WTC11 (cell line): ENCODE measurements around the gene TBC1D22B. TPM values are rescaled to one million over a fixed set of nuclear protein-coding genes. Genes with fewer than 3 reads are reported as not detected.
A peak's percentile ranks its signal among the peaks of the same experiment; 100 is the strongest.

Experiments
- ATAC-seq: fragments of 200-7000 bp; cut with Tn5 transposase; 2 replicates; pipeline ENCODE4 v1.10.0; 2021; ENCODE audit warnings: mild to moderate bottlenecking, moderate library complexity
- CTCF ChIA-PET: fragments of 300-600 bp; sonication (Branson Sonifier 250); formaldehyde crosslinking; loops from one replicate; lab custom pipeline; 2021; ENCODE audit warnings: antibody characterized with exemption; lab: Charles Lee
- POLR2A ChIA-PET: fragments of 350-600 bp; sonication (Branson Sonifier 250); formaldehyde crosslinking; loops from one replicate; lab custom pipeline; 2021; ENCODE audit warnings: antibody characterized with exemption; lab: Charles Lee
- DNase-seq: peaks from one replicate; pipeline ENCODE4 v3.0.0; 2021; ENCODE audit warnings: low spot score
- H3K27ac Mint-ChIP-seq: 2 replicates; pipeline ENCODE4 v1.8.0; 2021; ENCODE audit warnings: mixed read lengths
- H3K27me3 Mint-ChIP-seq: 2 replicates; pipeline ENCODE4 v1.8.0; 2021; ENCODE audit warnings: low read depth, mild to moderate bottlenecking, moderate library complexity, mixed read lengths
- H3K36me3 Mint-ChIP-seq: 2 replicates; pipeline ENCODE4 v1.8.0; 2021; ENCODE audit warnings: mixed read lengths
- H3K4me1 Mint-ChIP-seq: 2 replicates; pipeline ENCODE4 v1.8.0; 2022; ENCODE audit warnings: mixed read lengths
- H3K4me3 Mint-ChIP-seq: 2 replicates; pipeline ENCODE4 v1.8.0; 2021; ENCODE audit warnings: mild to moderate bottlenecking, moderate library complexity, mixed read lengths
- H3K9me3 Mint-ChIP-seq: 2 replicates; pipeline ENCODE4 v1.8.0; 2021; ENCODE audit warnings: mixed read lengths
- AFF4 ChIP-seq: sonication (generic); formaldehyde crosslinking; IDR thresholded peaks from 2 replicates; pipeline ENCODE4 v1.8.1; 2023; ENCODE audit warnings: mild to moderate bottlenecking, missing genetic modification reagents, borderline replicate concordance
- EMX1 ChIP-seq: fragments of 250-450 bp; sonication (Bioruptor Pico); IDR thresholded peaks from 2 replicates; pipeline ENCODE4 v1.8.0; 2021; ENCODE audit warnings: mild to moderate bottlenecking
- ESRRA ChIP-seq: sonication (generic); formaldehyde crosslinking; IDR thresholded peaks from 2 replicates; pipeline ENCODE4 v1.8.1; 2022; ENCODE audit warnings: mild to moderate bottlenecking, missing genetic modification reagents, borderline replicate concordance
- FOXK1 ChIP-seq: sonication (generic); formaldehyde crosslinking; IDR thresholded peaks from 2 replicates; pipeline ENCODE4 v1.8.0; 2022; ENCODE audit warnings: mild to moderate bottlenecking, moderate library complexity, missing genetic modification reagents
- FOXP1 ChIP-seq: sonication (generic); formaldehyde crosslinking; IDR thresholded peaks from 2 replicates; pipeline ENCODE4 v1.8.0; 2022; ENCODE audit warnings: missing genetic modification reagents, mild to moderate bottlenecking, moderate library complexity, borderline replicate concordance
- IRF2 ChIP-seq: sonication (generic); formaldehyde crosslinking; IDR thresholded peaks from 2 replicates; pipeline ENCODE4 v1.8.0; 2022; ENCODE audit warnings: low read depth, missing genetic modification reagents, borderline replicate concordance
- KAT7 ChIP-seq: sonication (generic); formaldehyde crosslinking; IDR thresholded peaks from 2 replicates; pipeline ENCODE4 v1.8.1; 2023; ENCODE audit warnings: missing genetic modification reagents, mild to moderate bottlenecking, borderline replicate concordance
- NFE2L1 ChIP-seq: sonication (generic); formaldehyde crosslinking; IDR thresholded peaks from 2 replicates; pipeline ENCODE4 v1.8.1; 2023; ENCODE audit warnings: missing genetic modification reagents
- NR2C2 ChIP-seq: sonication (generic); formaldehyde crosslinking; IDR thresholded peaks from 2 replicates; pipeline ENCODE4 v1.8.0; 2022; ENCODE audit warnings: mild to moderate bottlenecking, missing genetic modification reagents
- OVOL2 ChIP-seq: fragments of 250-450 bp; sonication (Bioruptor Pico); IDR thresholded peaks from 2 replicates; pipeline ENCODE4 v1.9.0; 2021; ENCODE audit warnings: mild to moderate bottlenecking, borderline replicate concordance
- TP53 ChIP-seq: sonication (generic); formaldehyde crosslinking; IDR thresholded peaks from 2 replicates; pipeline ENCODE4 v1.8.1; 2023; ENCODE audit warnings: mild to moderate bottlenecking, missing genetic modification reagents
- ZNF121 ChIP-seq: sonication (generic); formaldehyde crosslinking; IDR thresholded peaks from 2 replicates; pipeline ENCODE4 v1.8.0; 2023; ENCODE audit warnings: missing genetic modification reagents
- ZNF219 ChIP-seq: sonication (generic); formaldehyde crosslinking; IDR thresholded peaks from 2 replicates; pipeline ENCODE4 v1.8.0; 2023; ENCODE audit warnings: missing genetic modification reagents, mild to moderate bottlenecking, borderline replicate concordance
- total RNA-seq: library from RNA; stranded (reverse); gene quantifications from 3 replicates; pipeline ENCODE4 v1.2.3, GENCODE V29; 2021
- TF ChIP-seq, protein P1 (sequence below): fragments of 200-600 bp; IDR thresholded peaks from 2 replicates; pipeline ENCODE4 v1.8.0; 2022; ENCODE audit warnings: antibody characterized with exemption
- TF ChIP-seq, protein P2 (sequence below): sonication (generic); formaldehyde crosslinking; IDR thresholded peaks from 2 replicates; pipeline ENCODE4 v1.8.1; 2022; ENCODE audit warnings: missing genetic modification reagents, borderline replicate concordance
- TF ChIP-seq, protein P3 (sequence below): sonication (generic); formaldehyde crosslinking; IDR thresholded peaks from 2 replicates; pipeline ENCODE4 v1.8.1; 2023; ENCODE audit warnings: mild to moderate bottlenecking, moderate library complexity, missing genetic modification reagents

TBC1D22B gene
- total RNA-seq, 1 experiment from 2014 or later, result 16.4 TPM

DNA sequence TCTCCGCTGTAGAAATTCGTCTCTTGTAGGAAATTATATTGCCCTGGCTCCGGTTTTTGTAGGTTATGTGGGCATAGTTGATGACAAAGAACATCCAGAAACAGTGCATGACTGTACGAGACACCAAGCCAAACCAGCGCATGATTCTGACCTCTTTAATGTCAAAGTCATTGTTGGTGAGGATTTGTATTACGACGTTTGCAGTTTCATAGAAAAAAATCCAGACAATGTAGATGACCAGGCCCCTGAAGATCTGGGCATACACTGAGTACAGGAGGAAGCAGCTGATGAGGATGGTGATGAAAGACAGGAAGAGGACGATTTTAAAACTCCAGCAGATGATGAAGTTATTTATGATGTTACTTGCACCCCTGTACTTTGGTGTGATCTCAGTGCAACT is 39.1 kb upstream of the TBC1D22B start:
- no peaks in the 10 kb centered on the region for H3K27me3 Mint-ChIP-seq
- peaks cover 10% of the 10 kb centered on the region for H3K4me1 Mint-ChIP-seq
- no peak for TF ChIP-seq FOXP1 (CRISPR knock-in tag)
- TF ChIP-seq NFE2L1, result no peak
- TF ChIP-seq AFF4 (CRISPR knock-in tag), result no peak
- TF ChIP-seq ZNF219, result no peak
- TF ChIP-seq EMX1, result no peak
- TF ChIP-seq, protein P1, sequence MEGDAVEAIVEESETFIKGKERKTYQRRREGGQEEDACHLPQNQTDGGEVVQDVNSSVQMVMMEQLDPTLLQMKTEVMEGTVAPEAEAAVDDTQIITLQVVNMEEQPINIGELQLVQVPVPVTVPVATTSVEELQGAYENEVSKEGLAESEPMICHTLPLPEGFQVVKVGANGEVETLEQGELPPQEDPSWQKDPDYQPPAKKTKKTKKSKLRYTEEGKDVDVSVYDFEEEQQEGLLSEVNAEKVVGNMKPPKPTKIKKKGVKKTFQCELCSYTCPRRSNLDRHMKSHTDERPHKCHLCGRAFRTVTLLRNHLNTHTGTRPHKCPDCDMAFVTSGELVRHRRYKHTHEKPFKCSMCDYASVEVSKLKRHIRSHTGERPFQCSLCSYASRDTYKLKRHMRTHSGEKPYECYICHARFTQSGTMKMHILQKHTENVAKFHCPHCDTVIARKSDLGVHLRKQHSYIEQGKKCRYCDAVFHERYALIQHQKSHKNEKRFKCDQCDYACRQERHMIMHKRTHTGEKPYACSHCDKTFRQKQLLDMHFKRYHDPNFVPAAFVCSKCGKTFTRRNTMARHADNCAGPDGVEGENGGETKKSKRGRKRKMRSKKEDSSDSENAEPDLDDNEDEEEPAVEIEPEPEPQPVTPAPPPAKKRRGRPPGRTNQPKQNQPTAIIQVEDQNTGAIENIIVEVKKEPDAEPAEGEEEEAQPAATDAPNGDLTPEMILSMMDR, result no peak
- ATAC-seq (no peak), DNase-seq (no peak)
- H3K27ac Mint-ChIP-seq, result no peak overlapping the region
- H3K9me3 Mint-ChIP-seq, result no peaks in the 10 kb centered on the region
- no peaks in the 10 kb centered on the region for H3K36me3 Mint-ChIP-seq
- ChIA-PET CTCF (no interaction called here), POLR2A (no interaction called here)
- H3K4me3 Mint-ChIP-seq, result no peak overlapping the region

DNA sequence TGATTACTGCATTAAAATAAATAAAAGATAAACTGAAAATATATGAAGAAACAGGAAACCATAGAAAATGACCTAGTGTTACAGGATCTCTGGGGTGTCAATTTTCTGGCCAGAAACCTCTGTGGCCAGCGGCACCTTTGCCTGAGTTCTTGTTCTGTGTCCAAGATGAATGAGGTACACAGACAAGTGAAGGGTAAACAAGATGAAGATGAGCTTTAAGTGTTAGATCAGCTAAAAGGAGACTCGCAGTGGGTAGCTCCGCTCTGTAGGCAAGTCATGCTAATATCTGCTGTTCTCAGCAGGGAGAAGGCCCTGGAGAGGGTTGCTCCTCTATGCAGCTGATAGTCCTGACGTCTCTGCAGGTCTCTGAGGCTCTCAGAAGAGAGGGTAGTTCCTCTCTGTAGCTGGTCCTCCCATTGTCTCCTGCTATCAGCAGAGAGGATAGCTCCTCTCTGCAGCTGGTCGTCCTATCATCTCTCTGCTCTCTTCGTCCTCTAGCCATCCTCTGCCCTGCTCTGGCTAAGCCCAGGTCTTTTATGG is 35.9 kb upstream of the TBC1D22B start:
- ChIA-PET CTCF (interaction anchor here (0.8 to 4.4 kb wide), 8 partner anchors 11 to 336 kb away, joined by 3 to 24 read pairs (median 6); no protein-coding TSS in a partner anchor), POLR2A (interaction anchor here (0.5 to 2.1 kb wide), 6 partner anchors 8 to 620 kb away, joined by 3 to 10 read pairs (median 3); partner anchors contain the start of genes MTCH1, TBC1D22B and TMEM217)
- H3K4me3 Mint-ChIP-seq, result peak overlapping the region; percentile 86
- peaks cover 13% of the 10 kb centered on the region for H3K4me1 Mint-ChIP-seq
- no peak for DNase-seq
- TF ChIP-seq FOXK1 (CRISPR knock-in tag) (0 out of 2 replicates have a peak, but pooled peaks have one; percentile 10), KAT7 (CRISPR knock-in tag) (peak; percentile 50; the same call in 1 of the 2 replicates), NR2C2 (no peak), IRF2 (no peak)
- ATAC-seq, result peak; percentile 4
- peak overlapping the region; percentile 91 for H3K27ac Mint-ChIP-seq
- no peaks in the 10 kb centered on the region for H3K9me3 Mint-ChIP-seq
- H3K27me3 Mint-ChIP-seq, result no peaks in the 10 kb centered on the region
- H3K36me3 Mint-ChIP-seq, result no peaks in the 10 kb centered on the region

DNA sequence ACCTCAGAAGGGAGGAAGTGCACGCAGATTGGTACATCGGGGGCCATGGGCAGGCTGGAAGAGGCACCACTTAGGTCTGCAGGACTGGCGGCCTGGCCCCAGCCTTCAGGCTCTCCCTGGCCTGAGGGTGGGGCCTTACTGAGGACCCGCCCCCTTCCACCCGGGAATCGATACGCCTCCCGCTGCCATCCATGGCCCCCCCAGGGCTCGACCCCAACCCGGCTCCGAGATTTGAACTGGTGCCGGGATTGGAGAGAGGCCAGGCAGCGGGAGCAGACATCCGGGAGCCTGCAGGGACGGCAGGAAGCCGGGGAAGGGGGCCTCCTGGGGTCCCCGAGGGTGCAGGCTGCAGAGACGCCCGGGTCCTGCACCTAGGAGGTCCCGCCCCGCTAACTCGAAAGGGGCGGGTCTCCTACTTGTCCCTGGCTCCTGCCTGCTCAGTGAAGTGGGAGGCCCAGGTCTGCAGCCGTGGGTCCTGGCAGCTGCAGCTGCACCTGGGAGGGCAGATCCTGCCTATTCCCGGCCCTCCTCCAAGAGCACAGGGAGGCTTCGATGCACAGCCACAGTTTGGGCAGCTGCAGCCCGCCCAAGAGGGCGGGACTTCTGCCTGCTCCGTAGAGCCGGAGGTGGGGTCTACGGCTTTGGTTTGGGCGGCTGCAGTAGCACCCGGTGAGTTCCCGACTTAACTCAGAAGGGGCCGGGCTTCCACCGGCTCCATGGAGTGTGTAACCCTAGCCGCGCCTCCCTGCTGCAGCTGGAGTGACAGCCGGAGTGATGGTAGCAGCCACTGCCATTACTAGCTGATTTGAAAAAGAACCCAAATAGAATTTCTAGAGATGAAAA is 35.2 kb upstream of the TBC1D22B start:
- Mint-ChIP-seq H3K27ac (peak overlapping the region; percentile 91), H3K9me3 (no peaks in the 10 kb centered on the region), H3K4me1 (peaks cover 13% of the 10 kb centered on the region), H3K36me3 (no peaks in the 10 kb centered on the region), H3K4me3 (peak overlapping the region; percentile 86), H3K27me3 (no peaks in the 10 kb centered on the region)
- ChIA-PET POLR2A (interaction anchor here (0.6 to 2.1 kb wide), 8 partner anchors 9 to 827 kb away, joined by 3 to 10 read pairs (median 4); partner anchors contain the start of genes MTCH1, TBC1D22B and TMEM217), CTCF (interaction anchor here (0.8 to 4.4 kb wide), 9 partner anchors 12 to 337 kb away, joined by 3 to 24 read pairs (median 5); no protein-coding TSS in a partner anchor)
- peak; percentile 94 for DNase-seq
- peak; percentile 96 for ATAC-seq
- peak; percentile 97 for TF ChIP-seq ZNF121 (CRISPR knock-in tag)
- TF ChIP-seq AFF4 (CRISPR knock-in tag), result 0 out of 2 replicates have a peak, but pooled peaks have one; percentile 17
- no peak for TF ChIP-seq ZNF219
- TF ChIP-seq NR2C2, result no peak
- TF ChIP-seq TP53 (CRISPR knock-in tag), result no peak
- no peak for TF ChIP-seq OVOL2 (CRISPR knock-in tag)
- TF ChIP-seq, protein P2, sequence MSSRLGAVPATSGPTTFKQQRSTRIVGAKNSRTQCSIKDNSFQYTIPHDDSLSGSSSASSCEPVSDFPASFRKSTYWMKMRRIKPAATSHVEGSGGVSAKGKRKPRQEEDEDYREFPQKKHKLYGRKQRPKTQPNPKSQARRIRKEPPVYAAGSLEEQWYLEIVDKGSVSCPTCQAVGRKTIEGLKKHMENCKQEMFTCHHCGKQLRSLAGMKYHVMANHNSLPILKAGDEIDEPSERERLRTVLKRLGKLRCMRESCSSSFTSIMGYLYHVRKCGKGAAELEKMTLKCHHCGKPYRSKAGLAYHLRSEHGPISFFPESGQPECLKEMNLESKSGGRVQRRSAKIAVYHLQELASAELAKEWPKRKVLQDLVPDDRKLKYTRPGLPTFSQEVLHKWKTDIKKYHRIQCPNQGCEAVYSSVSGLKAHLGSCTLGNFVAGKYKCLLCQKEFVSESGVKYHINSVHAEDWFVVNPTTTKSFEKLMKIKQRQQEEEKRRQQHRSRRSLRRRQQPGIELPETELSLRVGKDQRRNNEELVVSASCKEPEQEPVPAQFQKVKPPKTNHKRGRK (CRISPR knock-in tag), result no peak
- no peak for TF ChIP-seq ESRRA (CRISPR knock-in tag)
- TF ChIP-seq, protein P3, sequence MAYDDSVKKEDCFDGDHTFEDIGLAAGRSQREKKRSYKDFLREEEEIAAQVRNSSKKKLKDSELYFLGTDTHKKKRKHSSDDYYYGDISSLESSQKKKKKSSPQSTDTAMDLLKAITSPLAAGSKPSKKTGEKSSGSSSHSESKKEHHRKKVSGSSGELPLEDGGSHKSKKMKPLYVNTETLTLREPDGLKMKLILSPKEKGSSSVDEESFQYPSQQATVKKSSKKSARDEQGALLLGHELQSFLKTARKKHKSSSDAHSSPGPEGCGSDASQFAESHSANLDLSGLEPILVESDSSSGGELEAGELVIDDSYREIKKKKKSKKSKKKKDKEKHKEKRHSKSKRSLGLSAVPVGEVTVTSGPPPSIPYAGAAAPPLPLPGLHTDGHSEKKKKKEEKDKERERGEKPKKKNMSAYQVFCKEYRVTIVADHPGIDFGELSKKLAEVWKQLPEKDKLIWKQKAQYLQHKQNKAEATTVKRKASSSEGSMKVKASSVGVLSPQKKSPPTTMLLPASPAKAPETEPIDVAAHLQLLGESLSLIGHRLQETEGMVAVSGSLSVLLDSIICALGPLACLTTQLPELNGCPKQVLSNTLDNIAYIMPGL (CRISPR knock-in tag), result peak; percentile 67; the same call in 1 of the 2 replicates
